BE2C (cell line): ENCODE results near the gene PIK3R3.

ENCODE experiments used
- DNase-seq: peaks from one replicate; pipeline ENCODE4 v3.0.0-alpha.2; 2020
- H3K27me3 ChIP-seq: fragments of 250-450 bp; sonication (Bioruptor Pico); 2 replicates; pipeline ENCODE4 v1.5.1; 2020; ENCODE audit warnings: mild to moderate bottlenecking
- H3K36me3 ChIP-seq: fragments of 250-450 bp; sonication (Bioruptor Pico); 2 replicates; pipeline ENCODE4 v1.5.1; 2020; ENCODE audit warnings: mild to moderate bottlenecking
- H3K4me1 ChIP-seq: fragments of 250-450 bp; sonication (Bioruptor Pico); 2 replicates; pipeline ENCODE4 v1.5.1; 2020
- H3K4me3 ChIP-seq: 2 replicates; pipeline ENCODE4 v1.5.1; 2011; ENCODE audit warnings: low read depth, low read length
- H3K9me3 ChIP-seq: fragments of 250-450 bp; sonication (Bioruptor Pico); 2 replicates; pipeline ENCODE4 v1.5.1; 2020
- TF ChIP-seq, protein P1 (sequence below): IDR thresholded peaks from 2 replicates; pipeline ENCODE4 v1.5.1; 2012; ENCODE audit warnings: mild to moderate bottlenecking, low read depth, low read length

PIK3R3 gene

DNA sequence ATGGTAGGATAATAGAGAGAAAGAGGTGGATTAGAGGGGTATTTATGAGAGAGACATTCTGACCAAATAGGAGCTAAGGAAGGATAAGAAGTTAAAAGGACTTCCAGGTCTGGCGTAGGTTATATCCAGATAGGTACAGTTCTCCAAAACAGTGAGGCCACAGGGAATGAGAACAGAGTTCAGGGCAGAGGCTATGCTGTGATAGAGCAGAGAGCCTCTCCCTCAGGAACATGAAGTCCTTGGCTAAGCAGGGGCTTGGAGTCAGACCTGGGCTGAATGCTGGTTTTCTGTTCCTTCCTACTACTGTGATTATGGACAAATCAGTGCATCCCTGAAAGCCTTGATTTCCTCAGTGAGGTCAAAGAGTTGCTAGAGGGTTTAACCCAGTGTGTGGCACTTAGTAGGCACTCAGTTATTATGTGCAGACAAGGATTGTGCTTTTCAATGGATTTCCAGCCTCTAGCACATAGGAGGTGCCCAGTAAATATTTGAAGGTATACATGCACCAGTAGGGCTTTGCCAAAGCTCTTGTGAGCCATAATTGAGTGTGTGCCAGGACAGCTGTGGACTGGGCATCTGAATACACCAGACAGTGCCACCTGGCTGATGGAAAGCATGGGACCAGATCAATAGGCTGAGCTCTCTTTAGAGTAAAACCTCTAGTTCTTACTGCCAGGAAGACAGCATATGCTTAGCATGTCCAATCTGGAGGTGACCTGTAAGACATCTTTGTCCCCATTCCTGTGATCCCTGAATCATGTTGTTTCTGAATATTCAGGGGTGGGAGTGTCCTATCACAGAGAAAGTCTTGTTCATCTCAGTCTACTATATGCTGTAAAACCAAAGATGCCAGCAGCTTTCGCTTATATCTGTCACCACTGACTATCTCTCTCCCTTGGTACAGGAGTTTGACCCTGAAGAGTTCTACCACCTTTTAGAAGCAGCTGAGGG lies 111.1 kb downstream of the PIK3R3 start:
- TF ChIP-seq, protein P1, sequence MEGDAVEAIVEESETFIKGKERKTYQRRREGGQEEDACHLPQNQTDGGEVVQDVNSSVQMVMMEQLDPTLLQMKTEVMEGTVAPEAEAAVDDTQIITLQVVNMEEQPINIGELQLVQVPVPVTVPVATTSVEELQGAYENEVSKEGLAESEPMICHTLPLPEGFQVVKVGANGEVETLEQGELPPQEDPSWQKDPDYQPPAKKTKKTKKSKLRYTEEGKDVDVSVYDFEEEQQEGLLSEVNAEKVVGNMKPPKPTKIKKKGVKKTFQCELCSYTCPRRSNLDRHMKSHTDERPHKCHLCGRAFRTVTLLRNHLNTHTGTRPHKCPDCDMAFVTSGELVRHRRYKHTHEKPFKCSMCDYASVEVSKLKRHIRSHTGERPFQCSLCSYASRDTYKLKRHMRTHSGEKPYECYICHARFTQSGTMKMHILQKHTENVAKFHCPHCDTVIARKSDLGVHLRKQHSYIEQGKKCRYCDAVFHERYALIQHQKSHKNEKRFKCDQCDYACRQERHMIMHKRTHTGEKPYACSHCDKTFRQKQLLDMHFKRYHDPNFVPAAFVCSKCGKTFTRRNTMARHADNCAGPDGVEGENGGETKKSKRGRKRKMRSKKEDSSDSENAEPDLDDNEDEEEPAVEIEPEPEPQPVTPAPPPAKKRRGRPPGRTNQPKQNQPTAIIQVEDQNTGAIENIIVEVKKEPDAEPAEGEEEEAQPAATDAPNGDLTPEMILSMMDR, result no peak
- no peaks in the 10 kb centered on the region for H3K27me3 ChIP-seq
- no peak overlapping the region for H3K4me3 ChIP-seq
- no peak for DNase-seq
- no peaks in the 10 kb centered on the region for H3K4me1 ChIP-seq
- no peaks in the 10 kb centered on the region for H3K9me3 ChIP-seq
- no peaks in the 10 kb centered on the region for H3K36me3 ChIP-seq

DNA sequence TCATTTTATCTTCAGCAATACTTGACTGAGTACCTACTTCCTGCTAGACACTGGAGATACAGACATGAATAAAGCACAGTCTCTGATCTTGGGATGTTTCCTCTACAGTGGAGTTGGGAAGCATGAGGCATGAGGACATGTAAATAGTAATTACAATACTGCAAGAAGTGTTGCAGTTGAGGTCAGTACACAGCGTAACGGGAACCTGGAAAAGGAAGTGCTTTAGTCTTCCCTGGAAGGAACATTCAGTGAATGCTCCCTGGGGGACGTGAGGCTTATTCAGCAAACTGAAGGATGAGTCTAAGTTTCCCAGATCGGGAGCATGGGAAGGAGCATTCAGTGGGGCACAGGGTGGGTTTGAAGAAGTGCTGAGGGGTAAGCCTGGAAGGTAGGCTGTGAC lies 112.4 kb downstream of the PIK3R3 start:
- Histone ChIP-seq H3K4me3 (no peak overlapping the region), H3K9me3 (no peaks in the 10 kb centered on the region), H3K27me3 (no peaks in the 10 kb centered on the region), H3K36me3 (no peaks in the 10 kb centered on the region), H3K4me1 (no peaks in the 10 kb centered on the region)
- TF ChIP-seq, protein P1, result no peak
- DNase-seq, result no peak

DNA sequence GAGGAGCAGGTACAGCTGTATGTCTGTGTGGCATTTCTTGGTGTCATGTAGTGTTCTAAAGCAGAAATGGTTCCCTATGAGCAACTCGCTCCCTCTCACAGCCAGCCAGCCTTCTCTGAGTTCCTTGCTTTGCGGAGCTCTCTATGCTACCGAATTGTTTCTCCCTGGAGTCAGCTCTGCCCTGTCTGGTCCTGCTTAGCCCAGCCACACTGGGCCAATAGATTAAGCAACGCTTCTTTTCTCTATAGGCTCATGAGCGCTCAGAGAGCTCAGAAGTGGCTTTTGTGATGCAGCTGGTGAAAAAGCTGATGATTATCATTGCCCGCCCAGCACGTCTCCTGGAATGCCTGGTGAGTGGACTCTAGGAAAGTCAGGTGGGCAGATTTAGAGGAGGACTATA lies 113.1 kb downstream of the PIK3R3 start:
- TF ChIP-seq, protein P1, result no peak
- Histone ChIP-seq H3K27me3 (no peaks in the 10 kb centered on the region), H3K4me3 (no peak overlapping the region), H3K4me1 (no peaks in the 10 kb centered on the region), H3K9me3 (no peaks in the 10 kb centered on the region), H3K36me3 (no peaks in the 10 kb centered on the region)
- DNase-seq, result no peak

DNA sequence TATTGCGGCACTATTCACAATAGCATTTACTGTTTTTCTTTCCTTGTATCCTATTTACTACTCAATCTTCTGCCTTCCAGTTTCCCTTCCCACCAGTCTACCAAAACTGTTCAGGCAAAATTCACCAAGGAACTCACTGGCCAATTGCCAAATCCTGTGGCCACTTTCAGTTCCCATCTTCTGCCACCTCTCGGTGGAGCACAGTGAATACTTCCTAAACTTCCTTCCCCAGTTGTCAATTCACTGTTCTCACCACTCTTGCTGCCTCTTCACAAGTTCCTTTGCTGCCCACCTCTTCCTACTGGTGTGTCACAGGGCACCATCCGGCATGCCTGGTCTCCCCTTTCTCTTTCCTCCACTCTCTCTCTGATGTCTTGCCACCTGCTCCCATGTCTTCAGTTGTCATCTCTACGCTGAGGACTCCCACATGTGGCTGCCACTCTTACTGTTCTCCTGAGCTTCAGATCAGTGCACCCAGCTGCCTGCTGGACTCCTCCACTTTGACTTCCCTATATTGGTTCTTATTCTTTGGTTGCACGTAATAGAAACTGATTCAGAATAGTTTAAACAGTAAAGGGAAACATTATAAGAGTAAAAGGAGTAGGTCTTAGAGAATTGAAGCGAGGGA lies 114.4 kb downstream of the PIK3R3 start:
- Histone ChIP-seq H3K9me3 (no peaks in the 10 kb centered on the region), H3K36me3 (no peaks in the 10 kb centered on the region), H3K27me3 (no peaks in the 10 kb centered on the region), H3K4me3 (no peak overlapping the region), H3K4me1 (no peaks in the 10 kb centered on the region)
- TF ChIP-seq, protein P1, result no peak
- no peak for DNase-seq

DNA sequence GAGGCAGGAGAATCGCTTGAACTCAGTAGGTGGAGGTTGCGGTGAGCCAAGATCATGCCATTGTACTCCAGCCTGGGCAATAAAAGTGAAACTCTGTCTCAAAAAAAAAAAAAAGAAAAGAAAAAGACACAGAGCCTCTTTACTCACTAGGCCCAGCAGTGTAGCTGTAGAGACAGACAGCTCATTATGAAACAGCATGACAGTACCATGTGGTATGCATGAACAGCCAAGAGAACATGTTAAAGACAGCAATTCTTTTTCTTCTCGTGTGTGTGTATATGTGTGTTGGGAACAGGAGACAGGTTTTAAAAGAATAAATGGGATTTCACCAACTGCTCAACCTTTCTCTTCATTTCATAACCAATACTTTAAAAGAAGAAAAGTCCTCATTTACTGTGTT lies 118.8 kb downstream of the PIK3R3 start:
- Histone ChIP-seq H3K36me3 (no peaks in the 10 kb centered on the region), H3K4me1 (no peaks in the 10 kb centered on the region), H3K4me3 (no peak overlapping the region), H3K9me3 (no peaks in the 10 kb centered on the region), H3K27me3 (no peaks in the 10 kb centered on the region)
- TF ChIP-seq, protein P1, result no peak
- no peak for DNase-seq

DNA sequence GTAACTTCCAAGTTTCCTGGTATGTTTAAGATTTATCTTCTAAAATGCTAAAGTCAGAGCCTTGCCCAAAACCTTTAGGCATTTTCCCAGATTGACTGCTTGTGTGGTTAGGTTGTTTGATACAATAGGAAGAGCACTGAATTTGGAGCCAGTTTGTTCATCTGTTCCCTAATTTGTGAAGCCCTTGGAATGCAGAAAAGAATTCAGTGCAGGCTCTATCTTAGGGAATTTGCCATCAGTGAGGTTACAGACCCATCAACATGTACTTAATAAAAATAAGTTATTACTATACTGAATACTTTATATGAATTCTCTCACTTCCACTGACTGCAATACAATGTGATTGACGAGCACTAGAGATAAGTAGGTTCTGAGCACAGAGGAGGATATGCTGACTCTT lies 120.2 kb downstream of the PIK3R3 start:
- DNase-seq, result no peak
- Histone ChIP-seq H3K9me3 (no peaks in the 10 kb centered on the region), H3K36me3 (no peaks in the 10 kb centered on the region), H3K27me3 (no peaks in the 10 kb centered on the region), H3K4me1 (no peaks in the 10 kb centered on the region), H3K4me3 (no peak overlapping the region)
- TF ChIP-seq, protein P1, result no peak
